Lower leg skin (tissue), 4 donors: ENCODE data around the gene BABAM1. TPM values are rescaled to one million over a fixed set of nuclear protein-coding genes. Genes with fewer than 3 reads are reported as not detected.

Source experiments
- DNase-seq, 2 donors: peaks; one replicate each; pipeline ENCODE4 v3.0.0-alpha.2; 2019; ENCODE audit warnings: low spot score in 2 of 2
- H3K4me3 ChIP-seq: fragments of 200-600 bp; sonication (generic); 2 replicates; pipeline ENCODE4 v1.5.1; 2017; ENCODE audit warnings: mild to moderate bottlenecking, low read depth; ENCODE audit not compliant: poor library complexity, severe bottlenecking
- CTCF ChIP-seq, 3 donors: fragments of 450-650 bp; IDR thresholded peaks; one replicate each; pipeline ENCODE4 v1.5.1; 2016; ENCODE audit warnings: antibody characterized with exemption in 3 of 3, mild to moderate bottlenecking in 3 of 3, moderate library complexity in 2 of 3
- POLR2A ChIP-seq, 2 donors: fragments of 450-650 bp; IDR thresholded peaks; one replicate each; pipeline ENCODE4 v1.6.1; 2016 to 2017; ENCODE audit warnings: antibody characterized with exemption in 2 of 2, mild to moderate bottlenecking in 1 of 2, moderate library complexity in 1 of 2
- WGBS, 2 donors: methylation state at CpG; one replicate each; pipeline ENCODE4 v1.1.5; 2018; 5-methylcytosine and 5-hydroxymethylcytosine counted together
- intact Hi-C: fragments of 100-400 bp; cut with DNase I; formaldehyde crosslinking; loops from one replicate; pipeline ENCODE4 v1.15.0; 2023; ENCODE audit warnings: low total_unique reads
- total RNA-seq, 4 donors: library from RNA; depleted of rRNA; stranded (reverse); fragments of >200 nt; gene quantifications; one replicate each; pipeline ENCODE4 v1.1.0, GENCODE V29; 2016

BABAM1 gene
- total RNA-seq, 4 donors from 2014 or later: 48.3 to 61.2 (median 59.6) TPM

GRCh38 chr19:17325133-17325532 lies 57.9 kb downstream of the BABAM1 start:
- WGBS, 2 donors: 94 to 98% methylated on average over 12 to 20 of the region's 20 CpGs
- no peak for DNase-seq
- TF ChIP-seq CTCF (IDR thresholded peaks at IDR 0.05) (no peak), POLR2A (IDR thresholded peaks at IDR 0.05) (no peak)
- intact Hi-C loops: no loop called here
- H3K4me3 ChIP-seq: no peak overlapping the region

- TF ChIP-seq POLR2A (IDR thresholded peaks at IDR 0.05): no peak
- no peak for TF ChIP-seq CTCF (IDR thresholded peaks at IDR 0.05)
These were observed 58.8 kb downstream of the BABAM1 start for GRCh38 chr19:17325881-17326594.

GRCh38 chr19:17326595-17326966 lies 59.3 kb downstream of the BABAM1 start:
- WGBS, 2 donors: 76 to 77% methylated on average over 11 of the region's 11 CpGs
- TF ChIP-seq POLR2A (IDR thresholded peaks at IDR 0.05): no peak
- no peak for TF ChIP-seq CTCF (IDR thresholded peaks at IDR 0.05)

More at GRCh38 chr19:17325881-17326594, 58.8 kb downstream of the BABAM1 start:
- DNase-seq: peak in 1 of 2 donors; percentile 93
- WGBS, 2 donors: 66 to 70% methylated on average over 17 of the region's 17 CpGs
- no peak overlapping the region for H3K4me3 ChIP-seq
- intact Hi-C loops: no loop called here

GRCh38 chr19:17327068-17327653 lies 59.9 kb downstream of the BABAM1 start:
- WGBS, 2 donors: 91 to 92% methylated on average over 7 to 24 of the region's 27 CpGs
- TF ChIP-seq POLR2A (IDR thresholded peaks at IDR 0.05) (no peak), CTCF (IDR thresholded peaks at IDR 0.05) (no peak)
- intact Hi-C loops: no loop called here
- no peak overlapping the region for H3K4me3 ChIP-seq
- no peak for DNase-seq

More at GRCh38 chr19:17326595-17326966, 59.3 kb downstream of the BABAM1 start:
- DNase-seq: no peak
- H3K4me3 ChIP-seq: no peak overlapping the region
- intact Hi-C loops: no loop called here

GRCh38 chr19:17327654-17328516 lies 60.6 kb downstream of the BABAM1 start:
- H3K4me3 ChIP-seq: peak overlapping the region; percentile 18
- DNase-seq: peak in 1 of 2 donors; percentile 64
- WGBS, 2 donors: 38 to 42% methylated on average over 49 to 54 of the region's 64 CpGs
- TF ChIP-seq POLR2A (IDR thresholded peaks at IDR 0.05) (no peak), CTCF (IDR thresholded peaks at IDR 0.05) (no peak)
- intact Hi-C loops: no loop called here

Other genes starting within 250 kb of the BABAM1 start
- gene CPAMD8, start 240.6 kb upstream of the BABAM1 start, total RNA-seq: 10 to 100 TPM in 3 of 4 donors, 1 to 10 TPM in 1; 8.1 to 14.0 (median 13.0) TPM
- gene HAUS8, start 192.0 kb upstream of the BABAM1 start, total RNA-seq: 1 to 10 TPM; 3.3 to 7.0 (median 5.7) TPM
- 10 to 100 TPM; 29.2 to 63.1 (median 43.5) TPM for gene MYO9B, start 191.7 kb upstream of the BABAM1 start, total RNA-seq
- gene USE1, start 52.1 kb upstream of the BABAM1 start, total RNA-seq: 10 to 100 TPM; 16.6 to 25.5 (median 23.8) TPM
- gene OCEL1, start 41.2 kb upstream of the BABAM1 start, total RNA-seq: 1 to 10 TPM; 2.6 to 7.9 (median 4.0) TPM
- 100 to 1,000 TPM in 1 of 4 donors, 10 to 100 TPM in 3; 57.2 to 119 (median 83.6) TPM for gene NR2F6, start 21.5 kb upstream of the BABAM1 start, total RNA-seq
- 1 to 10 TPM in 3 of 4 donors, under 1 TPM in 1; 0.80 to 3.0 (median 2.0) TPM for gene USHBP1, start 2.7 kb upstream of the BABAM1 start, total RNA-seq
- 1 to 10 TPM in 1 of 4 donors, under 1 TPM in 3; 0.07 to 1.1 (median 0.36) TPM for gene ANKLE1, start 14.5 kb downstream of the BABAM1 start, total RNA-seq
- gene ABHD8, start 36.0 kb downstream of the BABAM1 start, total RNA-seq: 10 to 100 TPM; 20.2 to 34.9 (median 27.7) TPM
- 100 to 1,000 TPM in 3 of 4 donors, 10 to 100 TPM in 1; 88.4 to 228 (median 131) TPM for gene MRPL34, start 38.4 kb downstream of the BABAM1 start, total RNA-seq
- gene DDA1, start 42.1 kb downstream of the BABAM1 start, total RNA-seq: 10 to 100 TPM; 16.4 to 30.7 (median 26.3) TPM
- gene ANO8, start 67.4 kb downstream of the BABAM1 start, total RNA-seq: 10 to 100 TPM; 31.1 to 56.8 (median 46.9) TPM
- 10 to 100 TPM; 30.6 to 36.8 (median 35.0) TPM for gene GTPBP3, start 70.1 kb downstream of the BABAM1 start, total RNA-seq
- 10 to 100 TPM; 11.7 to 96.5 (median 50.2) TPM for gene PLVAP, start 109.9 kb downstream of the BABAM1 start, total RNA-seq
- gene CCDC194, start 126.8 kb downstream of the BABAM1 start, total RNA-seq: not detected
- 10 to 100 TPM in 3 of 4 donors, 1 to 10 TPM in 1; 9.4 to 15.9 (median 12.5) TPM for gene BST2, start 138.2 kb downstream of the BABAM1 start, total RNA-seq
- 10 to 100 TPM; 66.8 to 86.4 (median 75.6) TPM for gene MVB12A, start 152.6 kb downstream of the BABAM1 start, total RNA-seq
- 1 to 10 TPM in 1 of 4 donors, under 1 TPM in 2, not detected in 1; 0.42 to 1.3 (median 0.61) TPM for gene TMEM221, start 181.2 kb downstream of the BABAM1 start, total RNA-seq
- gene NXNL1, start 193.5 kb downstream of the BABAM1 start, total RNA-seq: not detected
- gene SLC27A1, start 203.1 kb downstream of the BABAM1 start, total RNA-seq: 10 to 100 TPM; 30.6 to 58.2 (median 43.6) TPM
- 100 to 1,000 TPM; 107 to 130 (median 117) TPM for gene PGLS, start 244.2 kb downstream of the BABAM1 start, total RNA-seq